Measurements from ENCODE around the gene UBE2F. TPM values are rescaled to one million over a fixed set of nuclear protein-coding genes. Genes with fewer than 3 reads are reported as not detected.
"Not testable (repeated sequence)": the region's sequence is repeated elsewhere in the genome, so short reads cannot be mapped to it uniquely, and the experiment has no call there.

Gene UBE2F
- total and polyA plus RNA-seq, 2 donors (not counting 1 experiment from before 2014, with no cell fraction given), result 53.7 to 113 TPM

DNA sequence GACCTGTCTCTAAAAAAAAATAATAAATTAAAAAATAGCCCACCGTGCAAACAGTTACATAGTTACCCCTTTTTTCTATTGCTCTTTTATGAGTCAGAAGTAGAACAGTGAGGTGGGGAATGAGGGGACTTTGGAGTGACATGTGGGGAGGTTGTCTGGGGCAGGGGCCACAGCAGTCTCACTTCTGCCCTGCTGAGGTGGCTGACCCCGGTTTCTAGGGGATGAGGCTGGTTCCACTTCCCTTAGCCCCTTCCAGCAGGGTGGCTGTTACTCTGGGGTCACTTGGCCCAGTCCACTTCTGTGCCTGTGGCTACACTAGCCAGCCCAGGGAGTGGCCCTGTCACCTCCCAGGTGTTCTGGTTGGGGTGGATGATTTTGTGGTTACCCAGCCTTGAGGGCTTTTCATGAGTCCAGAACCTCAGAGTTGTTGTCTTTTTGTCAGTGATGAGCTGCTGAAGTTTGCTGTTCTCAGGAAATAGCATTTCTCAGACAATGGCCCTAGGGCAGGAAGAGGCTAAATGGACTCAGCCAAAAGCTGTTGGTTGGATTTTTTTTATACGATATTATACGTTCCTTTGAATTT, 66.0 kb downstream of the UBE2F start:
- H3K36me3 ChIP-seq (ENCODE audit: control insufficient read depth, insufficient read depth, low read length), result peaks cover 8% of the 10 kb centered on the region

DNA sequence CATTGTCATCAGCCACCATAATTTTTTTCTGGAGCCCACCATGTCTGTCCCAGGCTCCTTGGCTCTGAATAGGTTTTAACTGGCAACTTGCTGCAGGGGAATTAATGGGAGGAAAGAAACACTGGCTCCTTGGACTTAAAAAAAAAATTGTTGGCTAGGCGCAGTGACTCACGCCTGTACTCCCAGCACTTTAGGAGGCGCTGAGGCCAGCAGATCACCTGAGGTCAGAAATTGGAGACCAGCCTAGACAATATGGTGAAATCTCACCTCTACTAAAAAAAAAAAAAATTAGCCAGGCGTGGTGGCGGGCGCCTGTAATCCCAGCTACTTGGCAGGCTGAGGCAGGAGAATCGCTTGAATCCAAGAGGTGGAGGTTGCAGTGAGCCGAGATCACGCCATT, 67.2 kb downstream of the UBE2F start:
- H3K27ac ChIP-seq (ENCODE audit: insufficient read depth, low read length); H3K4me2 ChIP-seq (ENCODE audit: extremely low read depth, insufficient read depth, low read length); H3K27me3 ChIP-seq (ENCODE audit: control insufficient read depth, insufficient read depth, low read length); H3K9ac ChIP-seq (ENCODE audit: insufficient read depth, low read length); DNase-seq (ENCODE audit: low read depth in 2 of 2); H2AFZ ChIP-seq (ENCODE audit: low read length); H3K79me2 ChIP-seq (ENCODE audit: control insufficient read depth, insufficient read depth, low read length); H3K4me3 ChIP-seq (replicated peaks in 1 of 4; ENCODE audit: control extremely low read depth in 1 of 4, insufficient read depth in 1 of 4, low read depth in 3 of 4, low read length in 4 of 4); H3K4me1 ChIP-seq (ENCODE audit: control insufficient read depth, extremely low read depth, insufficient read depth, low read length); H3K9me3 ChIP-seq (ENCODE audit: control insufficient read depth, insufficient read depth, low read depth, low read length); H4K20me1 ChIP-seq (ENCODE audit: control insufficient read depth, extremely low read depth, insufficient read depth, low read length): not testable (repeated sequence)
- H3K36me3 ChIP-seq (ENCODE audit: control insufficient read depth, insufficient read depth, low read length), result peaks cover 16% of the 10 kb centered on the region

More for the DNA sequence above, 66.0 kb downstream of the UBE2F start:
- H3K4me1 ChIP-seq (ENCODE audit: control insufficient read depth, extremely low read depth, insufficient read depth, low read length), result no peaks in the 10 kb centered on the region
- H4K20me1 ChIP-seq (ENCODE audit: control insufficient read depth, extremely low read depth, insufficient read depth, low read length), result no peaks in the 10 kb centered on the region
- H3K27ac ChIP-seq (ENCODE audit: insufficient read depth, low read length), result no peak overlapping the region
- H3K79me2 ChIP-seq (ENCODE audit: control insufficient read depth, insufficient read depth, low read length), result no peaks in the 10 kb centered on the region
- no peaks in the 10 kb centered on the region for H3K9me3 ChIP-seq (ENCODE audit: control insufficient read depth, insufficient read depth, low read depth, low read length)
- H3K4me2 ChIP-seq (ENCODE audit: extremely low read depth, insufficient read depth, low read length), result no peak overlapping the region
- no peak overlapping the region for H2AFZ ChIP-seq (ENCODE audit: low read length)
- H3K4me3 ChIP-seq (replicated peaks in 1 of 4; ENCODE audit: control extremely low read depth in 1 of 4, insufficient read depth in 1 of 4, low read depth in 3 of 4, low read length in 4 of 4), result no peak overlapping the region
- no peak overlapping the region for H3K9ac ChIP-seq (ENCODE audit: insufficient read depth, low read length)
- DNase-seq (ENCODE audit: low read depth in 2 of 2), result no peak
- no peaks in the 10 kb centered on the region for H3K27me3 ChIP-seq (ENCODE audit: control insufficient read depth, insufficient read depth, low read length)
- TF ChIP-seq EZH2 (IDR thresholded peaks at IDR 0.05; ENCODE audit: low read length, missing control alignments), result no peak
- TF ChIP-seq, protein P1, sequence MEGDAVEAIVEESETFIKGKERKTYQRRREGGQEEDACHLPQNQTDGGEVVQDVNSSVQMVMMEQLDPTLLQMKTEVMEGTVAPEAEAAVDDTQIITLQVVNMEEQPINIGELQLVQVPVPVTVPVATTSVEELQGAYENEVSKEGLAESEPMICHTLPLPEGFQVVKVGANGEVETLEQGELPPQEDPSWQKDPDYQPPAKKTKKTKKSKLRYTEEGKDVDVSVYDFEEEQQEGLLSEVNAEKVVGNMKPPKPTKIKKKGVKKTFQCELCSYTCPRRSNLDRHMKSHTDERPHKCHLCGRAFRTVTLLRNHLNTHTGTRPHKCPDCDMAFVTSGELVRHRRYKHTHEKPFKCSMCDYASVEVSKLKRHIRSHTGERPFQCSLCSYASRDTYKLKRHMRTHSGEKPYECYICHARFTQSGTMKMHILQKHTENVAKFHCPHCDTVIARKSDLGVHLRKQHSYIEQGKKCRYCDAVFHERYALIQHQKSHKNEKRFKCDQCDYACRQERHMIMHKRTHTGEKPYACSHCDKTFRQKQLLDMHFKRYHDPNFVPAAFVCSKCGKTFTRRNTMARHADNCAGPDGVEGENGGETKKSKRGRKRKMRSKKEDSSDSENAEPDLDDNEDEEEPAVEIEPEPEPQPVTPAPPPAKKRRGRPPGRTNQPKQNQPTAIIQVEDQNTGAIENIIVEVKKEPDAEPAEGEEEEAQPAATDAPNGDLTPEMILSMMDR (conservative IDR thresholded peaks at IDR 0.05 in 1 of 2, IDR thresholded peaks at IDR 0.05 in 1 of 2; ENCODE audit: low read depth in 1 of 2, low read length in 2 of 2), result no peak

DNA sequence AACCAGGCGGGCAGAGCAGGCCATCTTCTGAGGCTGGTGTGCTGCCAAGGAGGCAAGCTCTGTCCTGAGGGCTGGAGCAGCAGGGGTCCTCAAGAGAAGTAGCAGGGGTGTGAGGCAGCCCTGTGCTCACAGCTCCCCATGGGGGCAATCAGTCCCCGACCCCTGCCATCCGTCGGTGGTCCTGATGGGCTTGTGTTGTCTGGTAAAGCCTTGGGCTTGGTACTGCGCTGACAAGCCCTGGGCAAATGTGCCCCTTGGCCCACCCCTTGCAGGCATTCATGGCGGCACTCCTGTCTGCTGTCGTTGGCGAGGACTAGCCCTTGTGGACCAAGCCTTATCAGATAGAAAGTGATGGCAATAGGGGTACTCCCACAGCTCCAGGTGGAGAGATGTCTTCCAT, 71.4 kb downstream of the UBE2F start:
- Histone ChIP-seq H3K9ac (ENCODE audit: insufficient read depth, low read length) (no peak overlapping the region), H3K79me2 (ENCODE audit: control insufficient read depth, insufficient read depth, low read length) (no peaks in the 10 kb centered on the region), H3K9me3 (ENCODE audit: control insufficient read depth, insufficient read depth, low read depth, low read length) (no peaks in the 10 kb centered on the region), H3K4me2 (ENCODE audit: extremely low read depth, insufficient read depth, low read length) (no peak overlapping the region), H3K27me3 (ENCODE audit: control insufficient read depth, insufficient read depth, low read length) (no peaks in the 10 kb centered on the region), H2AFZ (ENCODE audit: low read length) (no peak overlapping the region), H3K4me1 (ENCODE audit: control insufficient read depth, extremely low read depth, insufficient read depth, low read length) (peaks cover 2% of the 10 kb centered on the region), H3K27ac (ENCODE audit: insufficient read depth, low read length) (no peak overlapping the region), H3K36me3 (ENCODE audit: control insufficient read depth, insufficient read depth, low read length) (peaks cover 20% of the 10 kb centered on the region), H4K20me1 (ENCODE audit: control insufficient read depth, extremely low read depth, insufficient read depth, low read length) (no peaks in the 10 kb centered on the region), H3K4me3 (replicated peaks in 1 of 4; ENCODE audit: control extremely low read depth in 1 of 4, insufficient read depth in 1 of 4, low read depth in 3 of 4, low read length in 4 of 4) (no peak overlapping the region)
- TF ChIP-seq EZH2 (IDR thresholded peaks at IDR 0.05; ENCODE audit: low read length, missing control alignments), result no peak
- TF ChIP-seq, protein P1 (conservative IDR thresholded peaks at IDR 0.05 in 1 of 2, IDR thresholded peaks at IDR 0.05 in 1 of 2; ENCODE audit: low read depth in 1 of 2, low read length in 2 of 2), result no peak
- no peak for DNase-seq (ENCODE audit: low read depth in 2 of 2)

All from fibroblast of lung (primary cell).